OCI-LY7 (cell line): ENCODE data around the gene CELF1. TPM values are rescaled to one million over a fixed set of nuclear protein-coding genes. Genes with fewer than 3 reads are reported as not detected.
A peak's percentile ranks its signal among the peaks of the same experiment; 100 is the strongest.

Experiments
- BruUV-seq: library from RNA; stranded (reverse); fragments of 400-500 nt; replicated peaks from 2 replicates; lab custom pipeline; 2021; lab: Mats Ljungman, UMichigan
- CTCF ChIA-PET: fragments of 300-600 bp; sonication (Branson Sonifier 250); formaldehyde crosslinking; loops from one replicate; lab custom pipeline; 2022; ENCODE audit warnings: antibody characterized with exemption; ENCODE audit not compliant: unreplicated experiment; lab: Charles Lee
- POLR2A ChIA-PET: fragments of 300-600 bp; sonication (Branson Sonifier 250); formaldehyde crosslinking; loops from one replicate; lab custom pipeline; 2022; ENCODE audit warnings: antibody characterized with exemption; lab: Charles Lee
- DNase-seq: peaks from one replicate; pipeline ENCODE4 v3.0.0-alpha.2; 2015; ENCODE audit warnings: low spot score
- H2AFZ ChIP-seq: fragments of 200-600 bp; sonication (generic), shearing (Covaris generic); 2 replicates; pipeline ENCODE4 v1.6.1; 2014; ENCODE audit warnings: mild to moderate bottlenecking, antibody characterized with exemption, low read length, moderate library complexity
- H3K27ac ChIP-seq: fragments of 200-600 bp; sonication (generic); 2 replicates; pipeline ENCODE4 v1.5.1; 2014; ENCODE audit warnings: mixed run types, low read depth, mild to moderate bottlenecking, moderate library complexity, low read length, inconsistent platforms; ENCODE audit not compliant: poor library complexity, severe bottlenecking
- H3K36me3 ChIP-seq: fragments of 200-600 bp; sonication (generic); 2 replicates; pipeline ENCODE4 v1.6.1; 2014; ENCODE audit warnings: mild to moderate bottlenecking, antibody characterized with exemption, low read length, moderate library complexity, mixed read lengths; ENCODE audit not compliant: insufficient read depth
- H3K4me1 ChIP-seq: fragments of 200-600 bp; sonication (generic); 2 replicates; pipeline ENCODE4 v1.5.1; 2014; ENCODE audit warnings: mild to moderate bottlenecking, low read length; ENCODE audit not compliant: insufficient read depth, poor library complexity, severe bottlenecking
- H3K4me2 ChIP-seq: fragments of 200-600 bp; sonication (generic); 2 replicates; pipeline ENCODE4 v1.6.1; 2014; ENCODE audit warnings: mild to moderate bottlenecking, low read length
- H3K4me3 ChIP-seq: fragments of 200-600 bp; sonication (generic); 2 replicates; pipeline ENCODE4 v1.5.1; 2014; ENCODE audit warnings: mild to moderate bottlenecking, low read depth, low read length; ENCODE audit not compliant: poor library complexity, severe bottlenecking
- H3K79me2 ChIP-seq: fragments of 200-600 bp; sonication (generic); 2 replicates; pipeline ENCODE4 v1.6.1; 2016; ENCODE audit warnings: low read depth, mild to moderate bottlenecking, low read length, moderate library complexity, mixed read lengths; ENCODE audit not compliant: insufficient read depth
- H3K9me2 ChIP-seq: fragments of 200-600 bp; sonication (generic); 2 replicates; pipeline ENCODE4 v1.6.1; 2016; ENCODE audit warnings: mild to moderate bottlenecking, low read length, mixed read lengths; ENCODE audit not compliant: insufficient read depth
- H3K9me3 ChIP-seq: fragments of 200-600 bp; sonication (generic); 2 replicates; pipeline ENCODE4 v1.6.1; 2014; ENCODE audit warnings: mild to moderate bottlenecking, mixed run types, low read length, mixed read lengths
- H4K20me1 ChIP-seq: fragments of 200-600 bp; sonication (generic); 2 replicates; pipeline ENCODE4 v1.6.1; 2014; ENCODE audit warnings: mild to moderate bottlenecking, antibody characterized with exemption, low read length, moderate library complexity, mixed read lengths; ENCODE audit not compliant: insufficient read depth
- EZH2phosphoT487 ChIP-seq: fragments of 200-600 bp; sonication (generic); IDR thresholded peaks from 2 replicates; pipeline ENCODE4 v1.6.1; 2018; ENCODE audit warnings: low read depth, borderline replicate concordance, mild to moderate bottlenecking, mixed run types, antibody characterized with exemption, low read length, moderate library complexity, mixed read lengths
- intact Hi-C: fragments of 100-400 bp; cut with micrococcal nuclease; formaldehyde crosslinking; loops from one replicate; pipeline ENCODE4 v1.10.0; 2022; ENCODE audit not compliant: unreplicated experiment
- total RNA-seq, 2 experiments: library from RNA; depleted of rRNA in 1 of 2; stranded (reverse); fragments of >200 nt in 1 of 2; shearing (Covaris generic) in 1 of 2; gene quantifications; 2 replicates each; pipeline ENCODE4 v1.2.3, GENCODE V29; 2014 to 2022
- TF ChIP-seq, protein P1 (sequence below): fragments of 200-600 bp; sonication (generic); conservative IDR thresholded peaks from 2 replicates; pipeline ENCODE4 v1.5.1; 2014; ENCODE audit warnings: mild to moderate bottlenecking, antibody characterized with exemption, low read length, moderate library complexity, mixed read lengths

Gene CELF1
- total RNA-seq, 2 experiments from 2014 or later: 87.4 to 143 TPM

DNA sequence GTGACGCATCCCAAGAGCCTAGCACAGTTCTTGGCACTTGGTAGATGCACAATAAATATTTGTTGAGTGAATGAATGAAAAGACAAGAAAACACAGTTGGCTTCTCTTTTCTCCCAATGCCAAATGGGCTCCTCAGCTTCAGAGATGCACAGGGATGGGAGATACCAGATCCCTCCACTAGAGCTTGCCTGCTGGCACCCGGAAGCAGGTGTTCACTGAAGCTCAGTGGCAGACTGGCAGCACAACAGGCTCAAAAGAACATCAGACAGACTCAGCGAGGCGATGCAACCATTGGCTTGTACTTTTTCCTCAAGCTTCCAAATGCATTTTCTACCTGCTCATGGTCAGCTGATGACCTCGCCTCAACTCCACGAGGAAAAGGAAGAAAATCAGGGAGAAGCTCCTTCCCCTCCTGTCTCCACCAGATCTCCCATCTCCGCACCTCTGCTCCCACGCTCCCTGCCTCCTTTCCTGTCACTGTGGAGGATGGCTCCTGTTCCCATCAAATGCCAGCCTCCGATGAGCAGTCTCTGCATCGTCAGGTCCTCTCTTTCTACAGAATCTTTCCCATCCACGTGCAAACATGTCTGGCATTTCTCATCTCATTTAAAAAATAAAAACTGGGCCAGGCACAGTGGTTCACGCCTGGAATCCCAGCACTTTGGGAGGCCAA, 109.8 kb downstream of the CELF1 start:
- intact Hi-C loops: no loop called here
- Histone ChIP-seq H3K4me2 (peak overlapping the region; percentile 38; the same call in 1 of the 2 replicates), H3K9me3 (no peaks in the 10 kb centered on the region), H3K4me1 (peaks cover 10% of the 10 kb centered on the region), H3K9me2 (no peaks in the 10 kb centered on the region), H3K36me3 (no peaks in the 10 kb centered on the region), H4K20me1 (no peaks in the 10 kb centered on the region), H2AFZ (peak overlapping the region; percentile 94), H3K4me3 (no peak overlapping the region), H3K27ac (no peak overlapping the region), H3K79me2 (no peaks in the 10 kb centered on the region)
- no peak for TF ChIP-seq EZH2phosphoT487
- TF ChIP-seq, protein P1, sequence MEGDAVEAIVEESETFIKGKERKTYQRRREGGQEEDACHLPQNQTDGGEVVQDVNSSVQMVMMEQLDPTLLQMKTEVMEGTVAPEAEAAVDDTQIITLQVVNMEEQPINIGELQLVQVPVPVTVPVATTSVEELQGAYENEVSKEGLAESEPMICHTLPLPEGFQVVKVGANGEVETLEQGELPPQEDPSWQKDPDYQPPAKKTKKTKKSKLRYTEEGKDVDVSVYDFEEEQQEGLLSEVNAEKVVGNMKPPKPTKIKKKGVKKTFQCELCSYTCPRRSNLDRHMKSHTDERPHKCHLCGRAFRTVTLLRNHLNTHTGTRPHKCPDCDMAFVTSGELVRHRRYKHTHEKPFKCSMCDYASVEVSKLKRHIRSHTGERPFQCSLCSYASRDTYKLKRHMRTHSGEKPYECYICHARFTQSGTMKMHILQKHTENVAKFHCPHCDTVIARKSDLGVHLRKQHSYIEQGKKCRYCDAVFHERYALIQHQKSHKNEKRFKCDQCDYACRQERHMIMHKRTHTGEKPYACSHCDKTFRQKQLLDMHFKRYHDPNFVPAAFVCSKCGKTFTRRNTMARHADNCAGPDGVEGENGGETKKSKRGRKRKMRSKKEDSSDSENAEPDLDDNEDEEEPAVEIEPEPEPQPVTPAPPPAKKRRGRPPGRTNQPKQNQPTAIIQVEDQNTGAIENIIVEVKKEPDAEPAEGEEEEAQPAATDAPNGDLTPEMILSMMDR: peak; percentile 68
- ChIA-PET POLR2A (interaction anchor here (0.7 to 1.7 kb wide), 7 partner anchors 9 to 272 kb away, joined by 3 to 10 read pairs (median 3); partner anchors contain the start of gene AGBL2), CTCF (interaction anchor here (0.5 to 0.8 kb wide), 4 partner anchors 9 to 99 kb away, joined by 3 to 6 read pairs (median 4); no protein-coding TSS in a partner anchor)
- peak; percentile 86 for DNase-seq
- no TSS peak for BruUV-seq

DNA sequence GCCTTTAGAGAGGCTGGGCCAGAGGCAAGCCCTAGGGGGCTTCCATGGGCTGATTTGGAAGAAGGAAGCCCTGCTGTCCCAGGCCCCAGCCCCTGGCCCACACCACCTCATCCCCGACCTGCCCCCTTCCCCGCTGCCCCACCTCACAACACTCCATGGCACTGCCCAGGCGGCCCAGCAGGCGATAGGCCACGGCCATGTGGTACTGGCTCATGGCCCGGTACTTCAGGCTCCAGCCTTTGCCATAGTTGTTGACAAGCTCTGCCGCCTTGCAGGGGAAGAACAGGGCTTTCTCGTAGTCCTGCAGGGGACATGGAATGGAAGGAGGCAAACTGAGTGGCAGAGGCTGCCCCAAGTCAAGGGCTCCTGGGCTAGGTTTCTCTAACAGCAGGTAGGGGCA, 110.4 kb downstream of the CELF1 start:
- no peaks in the 10 kb centered on the region for H4K20me1 ChIP-seq
- no peaks in the 10 kb centered on the region for H3K9me3 ChIP-seq
- H3K9me2 ChIP-seq: no peaks in the 10 kb centered on the region
- no peak overlapping the region for H3K4me3 ChIP-seq
- no TSS peak for BruUV-seq
- intact Hi-C loops: no loop called here
- no peaks in the 10 kb centered on the region for H3K79me2 ChIP-seq
- no peak for DNase-seq
- H3K4me1 ChIP-seq: peaks cover 10% of the 10 kb centered on the region
- no peaks in the 10 kb centered on the region for H3K36me3 ChIP-seq
- ChIA-PET CTCF (interaction anchor here (0.6 to 0.8 kb wide), 3 partner anchors 10 to 99 kb away, joined by 3 to 5 read pairs (median 3); no protein-coding TSS in a partner anchor), POLR2A (interaction anchor here (0.6 to 1.7 kb wide), 6 partner anchors 10 to 170 kb away, joined by 3 to 10 read pairs (median 3); no protein-coding TSS in a partner anchor)
- no peak overlapping the region; the same call in 1 of the 2 replicates for H2AFZ ChIP-seq
- no peak overlapping the region for H3K4me2 ChIP-seq
- H3K27ac ChIP-seq: no peak overlapping the region
- TF ChIP-seq, protein P1: no peak
- TF ChIP-seq EZH2phosphoT487: no peak

GRCh38 chr11:47441421-47441820, 111.5 kb downstream of the CELF1 start:
- Histone ChIP-seq H3K4me2 (no peak overlapping the region), H2AFZ (no peak overlapping the region), H3K27ac (no peak overlapping the region), H4K20me1 (no peaks in the 10 kb centered on the region), H3K9me2 (no peaks in the 10 kb centered on the region), H3K79me2 (no peaks in the 10 kb centered on the region), H3K4me1 (peaks cover 10% of the 10 kb centered on the region), H3K4me3 (no peak overlapping the region), H3K36me3 (no peaks in the 10 kb centered on the region), H3K9me3 (no peaks in the 10 kb centered on the region)
- TF ChIP-seq EZH2phosphoT487: no peak
- TF ChIP-seq, protein P1: no peak
- ChIA-PET CTCF (no interaction called here), POLR2A (no interaction called here)
- no TSS peak for BruUV-seq
- intact Hi-C loops: no loop called here
- no peak for DNase-seq
